ENCODE results near the gene PUM1.

DNA sequence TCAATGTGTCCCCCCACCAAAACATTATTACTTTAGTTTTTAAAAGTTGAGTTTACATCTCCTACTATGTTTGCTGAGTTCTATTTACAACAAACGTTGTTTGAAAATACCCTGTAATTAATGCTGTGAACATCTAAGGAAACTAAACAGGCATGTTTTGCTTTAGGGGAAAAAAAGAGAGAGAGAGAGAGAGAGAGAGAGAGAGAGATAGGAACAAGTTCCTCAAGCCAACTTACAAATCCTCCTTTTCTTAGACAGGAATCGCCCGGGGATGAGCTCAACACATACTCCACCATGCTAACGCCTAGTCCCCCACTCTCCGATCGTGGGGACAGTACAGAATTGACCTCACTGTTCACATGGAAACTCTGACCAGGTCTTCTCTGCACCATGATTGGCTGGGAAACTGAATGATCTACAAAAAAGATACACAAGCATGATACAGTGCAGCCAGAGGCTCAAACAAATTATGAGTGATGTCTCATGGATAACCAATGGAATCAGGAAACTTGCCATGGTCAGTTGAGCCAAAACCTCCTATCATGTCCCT is 59.8 kb downstream of the PUM1 start:
- TF ChIP-seq, protein P1, sequence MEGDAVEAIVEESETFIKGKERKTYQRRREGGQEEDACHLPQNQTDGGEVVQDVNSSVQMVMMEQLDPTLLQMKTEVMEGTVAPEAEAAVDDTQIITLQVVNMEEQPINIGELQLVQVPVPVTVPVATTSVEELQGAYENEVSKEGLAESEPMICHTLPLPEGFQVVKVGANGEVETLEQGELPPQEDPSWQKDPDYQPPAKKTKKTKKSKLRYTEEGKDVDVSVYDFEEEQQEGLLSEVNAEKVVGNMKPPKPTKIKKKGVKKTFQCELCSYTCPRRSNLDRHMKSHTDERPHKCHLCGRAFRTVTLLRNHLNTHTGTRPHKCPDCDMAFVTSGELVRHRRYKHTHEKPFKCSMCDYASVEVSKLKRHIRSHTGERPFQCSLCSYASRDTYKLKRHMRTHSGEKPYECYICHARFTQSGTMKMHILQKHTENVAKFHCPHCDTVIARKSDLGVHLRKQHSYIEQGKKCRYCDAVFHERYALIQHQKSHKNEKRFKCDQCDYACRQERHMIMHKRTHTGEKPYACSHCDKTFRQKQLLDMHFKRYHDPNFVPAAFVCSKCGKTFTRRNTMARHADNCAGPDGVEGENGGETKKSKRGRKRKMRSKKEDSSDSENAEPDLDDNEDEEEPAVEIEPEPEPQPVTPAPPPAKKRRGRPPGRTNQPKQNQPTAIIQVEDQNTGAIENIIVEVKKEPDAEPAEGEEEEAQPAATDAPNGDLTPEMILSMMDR (conservative IDR thresholded peaks at IDR 0.05) = no peak
- no peak for TF ChIP-seq ZFX (IDR thresholded peaks at IDR 0.05)
